GM21723 (cell line): ENCODE measurements around the gene GNG11.
A peak's percentile ranks its signal among the peaks of the same experiment; 100 is the strongest.

Experiments
- ATAC-seq: cut with Tn5 transposase; IDR thresholded peaks from one replicate; pipeline ENCODE4 v1.9.1; 2021; ENCODE audit warnings: mild to moderate bottlenecking, moderate library complexity; ENCODE audit not compliant: unreplicated experiment

The GNG11 gene

GRCh38 chr7:93921607-93922566 is at the start of gene GNG11:
Gene GNG11, plus strand, starts transcription at chr7:93921735. Its CDS starts 403 bp downstream, at chr7:93922138.
- ATAC-seq, result peak; percentile 94

- no peak for ATAC-seq
Measured at GRCh38 chr7:93873998-93874574, 47.4 kb upstream of the GNG11 start.

GRCh38 chr7:93877742-93878141 is 43.8 kb upstream of the GNG11 start:
- ATAC-seq, result no peak

GRCh38 chr7:93879356-93879755 is 42.2 kb upstream of the GNG11 start:
- ATAC-seq, result no peak

GRCh38 chr7:93882468-93882867 is 39.1 kb upstream of the GNG11 start:
- ATAC-seq, result no peak

- no peak for ATAC-seq
Measured at GRCh38 chr7:93883078-93883916, 38.2 kb upstream of the GNG11 start.

GRCh38 chr7:93883917-93884345 is 37.6 kb upstream of the GNG11 start:
- ATAC-seq, result no peak

- ATAC-seq, result no peak
Measured at GRCh38 chr7:93884541-93884940, 37.0 kb upstream of the GNG11 start.

- ATAC-seq, result no peak
Measured at GRCh38 chr7:93889261-93889660, 32.3 kb upstream of the GNG11 start.

- ATAC-seq, result peak; percentile 64
Measured at GRCh38 chr7:93890041-93890463, 31.5 kb upstream of the GNG11 start.

- peak; percentile 57 for ATAC-seq
Measured at GRCh38 chr7:93890464-93891068, 31.0 kb upstream of the GNG11 start, which contains the start of gene TFPI2. Gene TFPI2, minus strand, starts transcription at chr7:93890753. Its CDS starts 75 bp downstream, at chr7:93890678.

- ATAC-seq, result no peak
Measured at GRCh38 chr7:93894426-93894825, 27.1 kb upstream of the GNG11 start.

- no peak for ATAC-seq
Measured at GRCh38 chr7:93894966-93895640, 26.4 kb upstream of the GNG11 start.

GRCh38 chr7:93895859-93896600 is 25.5 kb upstream of the GNG11 start:
- no peak for ATAC-seq

GRCh38 chr7:93897680-93898079 is 23.9 kb upstream of the GNG11 start:
- ATAC-seq, result no peak

- no peak for ATAC-seq
Measured at GRCh38 chr7:93902777-93903423, 18.6 kb upstream of the GNG11 start.

- no peak for ATAC-seq
Measured at GRCh38 chr7:93906267-93906666, 15.3 kb upstream of the GNG11 start, which contains the start of gene GNGT1. Gene GNGT1, plus strand, starts transcription at chr7:93906567. Its CDS starts 180 bp downstream, at chr7:93906747.

GRCh38 chr7:93910076-93910994 is 11.2 kb upstream of the GNG11 start:
- no peak for ATAC-seq
